Liver (tissue), 3 donors: ENCODE data around the gene SLC12A3.

ENCODE experiments used
- ATF3 ChIP-seq: IDR thresholded peaks from 2 replicates; pipeline ENCODE4 v1.6.1; 2016; ENCODE audit warnings: antibody characterized with exemption
- CTCF ChIP-seq: fragments of 150-350 bp; IDR thresholded peaks from 2 replicates; pipeline ENCODE4 v1.5.1; 2017; ENCODE audit warnings: improper control_type of control experiment, low read depth, low read length; ENCODE audit not compliant: missing input control
- EGR1 ChIP-seq, 2 donors: IDR thresholded peaks; 2 replicates each; pipeline ENCODE4 v1.6.1; 2016 to 2018; ENCODE audit warnings: antibody characterized with exemption in 2 of 2, low read depth in 2 of 2
- GABPA ChIP-seq, 2 donors: IDR thresholded peaks in 1 of 2; conservative IDR thresholded peaks in 1 of 2; 2 replicates each; pipeline ENCODE4 v1.6.1; 2016; ENCODE audit warnings: antibody characterized with exemption in 2 of 2, mild to moderate bottlenecking in 1 of 2, moderate library complexity in 1 of 2
- HNF4G ChIP-seq: IDR thresholded peaks from 2 replicates; pipeline ENCODE4 v1.6.1; 2016; ENCODE audit warnings: antibody characterized with exemption
- RAD21 ChIP-seq, 2 donors: IDR thresholded peaks; 2 replicates each; pipeline ENCODE4 v1.6.1; 2016; ENCODE audit warnings: antibody characterized with exemption in 2 of 2, mild to moderate bottlenecking in 2 of 2
- RXRA ChIP-seq, 2 donors: IDR thresholded peaks; 2 replicates each; pipeline ENCODE4 v1.6.1; 2017 to 2018; ENCODE audit warnings: antibody characterized with exemption in 2 of 2, mild to moderate bottlenecking in 1 of 2
- SP1 ChIP-seq: IDR thresholded peaks from 2 replicates; pipeline ENCODE4 v1.6.1; 2018; ENCODE audit warnings: antibody characterized with exemption, mild to moderate bottlenecking
- TAF1 ChIP-seq: conservative IDR thresholded peaks from 2 replicates; pipeline ENCODE4 v1.6.1; 2016; ENCODE audit warnings: antibody characterized with exemption, mild to moderate bottlenecking
- YY1 ChIP-seq: IDR thresholded peaks from 2 replicates; pipeline ENCODE4 v1.6.1; 2016; ENCODE audit warnings: antibody characterized with exemption, mild to moderate bottlenecking
- ZBTB33 ChIP-seq: IDR thresholded peaks from 2 replicates; pipeline ENCODE4 v1.6.1; 2016; ENCODE audit warnings: antibody characterized with exemption
- TF ChIP-seq, protein P1 (sequence below): IDR thresholded peaks from 2 replicates; pipeline ENCODE4 v1.6.1; 2016; ENCODE audit warnings: antibody characterized with exemption, mild to moderate bottlenecking
- donor health status: healthy.
- donor health status: healthy.

- TF ChIP-seq CTCF = no peak
- no peak for TF ChIP-seq ZBTB33
- TF ChIP-seq TAF1 = no peak
- TF ChIP-seq RXRA (IDR thresholded peaks at IDR 0.05) = no peak
- TF ChIP-seq GABPA (IDR thresholded peaks at IDR 0.05 in 1 of 2, conservative IDR thresholded peaks at IDR 0.05 in 1 of 2) = no peak
- TF ChIP-seq, protein P1, sequence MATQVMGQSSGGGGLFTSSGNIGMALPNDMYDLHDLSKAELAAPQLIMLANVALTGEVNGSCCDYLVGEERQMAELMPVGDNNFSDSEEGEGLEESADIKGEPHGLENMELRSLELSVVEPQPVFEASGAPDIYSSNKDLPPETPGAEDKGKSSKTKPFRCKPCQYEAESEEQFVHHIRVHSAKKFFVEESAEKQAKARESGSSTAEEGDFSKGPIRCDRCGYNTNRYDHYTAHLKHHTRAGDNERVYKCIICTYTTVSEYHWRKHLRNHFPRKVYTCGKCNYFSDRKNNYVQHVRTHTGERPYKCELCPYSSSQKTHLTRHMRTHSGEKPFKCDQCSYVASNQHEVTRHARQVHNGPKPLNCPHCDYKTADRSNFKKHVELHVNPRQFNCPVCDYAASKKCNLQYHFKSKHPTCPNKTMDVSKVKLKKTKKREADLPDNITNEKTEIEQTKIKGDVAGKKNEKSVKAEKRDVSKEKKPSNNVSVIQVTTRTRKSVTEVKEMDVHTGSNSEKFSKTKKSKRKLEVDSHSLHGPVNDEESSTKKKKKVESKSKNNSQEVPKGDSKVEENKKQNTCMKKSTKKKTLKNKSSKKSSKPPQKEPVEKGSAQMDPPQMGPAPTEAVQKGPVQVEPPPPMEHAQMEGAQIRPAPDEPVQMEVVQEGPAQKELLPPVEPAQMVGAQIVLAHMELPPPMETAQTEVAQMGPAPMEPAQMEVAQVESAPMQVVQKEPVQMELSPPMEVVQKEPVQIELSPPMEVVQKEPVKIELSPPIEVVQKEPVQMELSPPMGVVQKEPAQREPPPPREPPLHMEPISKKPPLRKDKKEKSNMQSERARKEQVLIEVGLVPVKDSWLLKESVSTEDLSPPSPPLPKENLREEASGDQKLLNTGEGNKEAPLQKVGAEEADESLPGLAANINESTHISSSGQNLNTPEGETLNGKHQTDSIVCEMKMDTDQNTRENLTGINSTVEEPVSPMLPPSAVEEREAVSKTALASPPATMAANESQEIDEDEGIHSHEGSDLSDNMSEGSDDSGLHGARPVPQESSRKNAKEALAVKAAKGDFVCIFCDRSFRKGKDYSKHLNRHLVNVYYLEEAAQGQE = no peak
- TF ChIP-seq ATF3 = no peak
- no peak for TF ChIP-seq RAD21 (IDR thresholded peaks at IDR 0.05)
- no peak for TF ChIP-seq SP1
- TF ChIP-seq YY1 = no peak
- TF ChIP-seq EGR1 (IDR thresholded peaks at IDR 0.05; ENCODE audit: low read depth in 2 of 2) = no peak
- no peak for TF ChIP-seq HNF4G
These were observed 76.9 kb downstream of the SLC12A3 start for GRCh38 chr16:56941856-56942331.
